ENCODE results near the gene ADGRG3. TPM values are rescaled to one million over a fixed set of nuclear protein-coding genes. Genes with fewer than 3 reads are reported as not detected.

The ADGRG3 gene
- total RNA-seq, 1 experiment from 2014 or later, result not detected

DNA sequence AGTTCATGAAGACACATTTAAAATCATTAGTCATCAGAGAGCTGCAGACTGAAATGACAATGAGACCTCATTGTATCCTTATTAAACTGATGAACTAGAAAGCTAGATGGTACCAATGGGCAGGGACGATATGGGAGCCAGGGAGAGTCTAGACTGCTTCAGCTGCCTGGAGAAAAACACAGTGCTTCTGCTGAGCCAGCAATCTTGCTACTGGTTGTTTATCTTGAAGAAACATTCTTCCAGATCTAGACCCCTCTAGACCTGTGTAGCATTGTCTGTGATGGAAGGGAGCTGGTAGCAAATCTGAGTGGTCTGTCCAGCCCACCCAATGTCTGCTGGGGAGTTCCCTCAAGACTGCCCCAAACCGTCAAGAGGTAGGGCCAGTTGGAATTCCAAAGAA is 24.5 kb downstream of the ADGRG3 start:
- peaks cover 3% of the 10 kb centered on the region; the same call in 1 of the 2 replicates for H3K27me3 ChIP-seq (replicated peaks)
- no peaks in the 10 kb centered on the region for H3K9me3 ChIP-seq (replicated peaks)
- no peak overlapping the region for H3K27ac ChIP-seq
- no peaks in the 10 kb centered on the region for H3K36me3 ChIP-seq
- H3K4me1 ChIP-seq (replicated peaks), result no peaks in the 10 kb centered on the region
- H3K4me3 ChIP-seq, result no peak overlapping the region
- DNase-seq (ENCODE audit: low read depth in 1 of 2, low spot score in 2 of 2), result no peak

- Histone ChIP-seq H3K9me3 (replicated peaks) (no peaks in the 10 kb centered on the region), H3K27me3 (replicated peaks) (peaks cover 3% of the 10 kb centered on the region; the same call in 1 of the 2 replicates), H3K27ac (no peak overlapping the region), H3K36me3 (no peaks in the 10 kb centered on the region), H3K4me3 (no peak overlapping the region), H3K4me1 (replicated peaks) (no peaks in the 10 kb centered on the region)
- DNase-seq (ENCODE audit: low read depth in 1 of 2, low spot score in 2 of 2), result no peak
Measured at GRCh38 chr16:57693550-57693949, 25.4 kb downstream of the ADGRG3 start.

- DNase-seq (ENCODE audit: low read depth in 1 of 2, low spot score in 2 of 2), result no peak
- Histone ChIP-seq H3K4me1 (replicated peaks) (no peaks in the 10 kb centered on the region), H3K27me3 (replicated peaks) (peaks cover 3% of the 10 kb centered on the region; the same call in 1 of the 2 replicates), H3K4me3 (no peak overlapping the region), H3K9me3 (replicated peaks) (no peaks in the 10 kb centered on the region), H3K27ac (no peak overlapping the region), H3K36me3 (no peaks in the 10 kb centered on the region)
Measured at GRCh38 chr16:57694231-57694724, 26.2 kb downstream of the ADGRG3 start.

- Histone ChIP-seq H3K9me3 (replicated peaks) (no peaks in the 10 kb centered on the region), H3K36me3 (no peaks in the 10 kb centered on the region), H3K27ac (no peak within 1 kb of the TSS), H3K27me3 (replicated peaks) (peaks cover 3% of the 10 kb centered on the region; the same call in 1 of the 2 replicates), H3K4me3 (no peak within 1 kb of the TSS), H3K4me1 (replicated peaks) (no peaks in the 10 kb centered on the region)
- no peak for DNase-seq (ENCODE audit: low read depth in 1 of 2, low spot score in 2 of 2)
Measured at GRCh38 chr16:57694725-57695679, 26.9 kb downstream of the ADGRG3 start, which contains the start of gene DRC7. TSS of gene DRC7 (plus strand) at chr16:57694806. CDS start at chr16:57697950, 3,144 bp downstream.

- Histone ChIP-seq H3K9me3 (replicated peaks) (no peaks in the 10 kb centered on the region), H3K27me3 (replicated peaks) (peaks cover 3% of the 10 kb centered on the region; the same call in 1 of the 2 replicates), H3K27ac (no peak overlapping the region), H3K4me3 (no peak overlapping the region), H3K36me3 (no peaks in the 10 kb centered on the region), H3K4me1 (replicated peaks) (no peaks in the 10 kb centered on the region)
- no peak for DNase-seq (ENCODE audit: low read depth in 1 of 2, low spot score in 2 of 2)
Measured at GRCh38 chr16:57695680-57696069, 27.6 kb downstream of the ADGRG3 start.

GRCh38 chr16:57696240-57696639 is 28.1 kb downstream of the ADGRG3 start:
- Histone ChIP-seq H3K36me3 (no peaks in the 10 kb centered on the region), H3K27me3 (replicated peaks) (peaks cover 3% of the 10 kb centered on the region; the same call in 1 of the 2 replicates), H3K9me3 (replicated peaks) (no peaks in the 10 kb centered on the region), H3K27ac (no peak overlapping the region), H3K4me1 (replicated peaks) (no peaks in the 10 kb centered on the region), H3K4me3 (no peak overlapping the region)
- no peak for DNase-seq (ENCODE audit: low read depth in 1 of 2, low spot score in 2 of 2)

DNA sequence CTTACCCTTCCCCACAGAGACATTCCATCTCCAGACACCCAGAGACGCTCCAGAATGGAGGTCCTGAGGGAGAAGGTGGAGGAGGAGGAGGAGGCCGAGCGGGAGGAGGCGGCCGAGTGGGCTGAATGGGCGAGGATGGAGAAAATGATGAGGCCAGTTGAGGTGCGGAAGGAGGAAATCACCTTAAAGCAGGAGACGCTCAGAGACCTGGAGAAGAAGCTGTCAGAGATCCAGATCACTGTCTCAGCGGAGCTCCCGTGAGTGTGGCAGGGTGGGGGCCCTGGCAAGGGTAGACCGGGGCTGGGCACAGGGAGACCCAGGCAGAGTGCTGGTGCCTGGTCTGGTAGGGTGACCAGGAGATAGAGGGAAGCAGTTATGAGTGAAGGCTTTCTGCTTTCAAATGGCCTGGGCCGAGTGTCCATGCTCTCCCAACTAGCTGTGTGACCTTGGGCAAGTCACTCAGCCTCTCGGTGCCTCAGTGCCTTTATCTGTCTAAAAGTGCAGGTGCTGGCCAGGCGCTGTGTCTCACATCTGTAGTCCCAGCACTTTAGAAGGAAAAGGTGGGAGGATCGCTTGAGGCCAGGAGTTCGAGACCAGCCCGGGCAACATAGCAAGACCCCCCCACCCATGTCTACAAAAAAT is 29.9 kb downstream of the ADGRG3 start:
- no peak for DNase-seq (ENCODE audit: low read depth in 1 of 2, low spot score in 2 of 2)
- H3K27ac ChIP-seq, result no peak overlapping the region
- no peaks in the 10 kb centered on the region for H3K36me3 ChIP-seq
- H3K9me3 ChIP-seq (replicated peaks), result no peaks in the 10 kb centered on the region
- no peaks in the 10 kb centered on the region for H3K4me1 ChIP-seq (replicated peaks)
- H3K4me3 ChIP-seq, result no peak overlapping the region
- peaks cover 3% of the 10 kb centered on the region; the same call in 1 of the 2 replicates for H3K27me3 ChIP-seq (replicated peaks)

- no peak for DNase-seq (ENCODE audit: low read depth in 1 of 2, low spot score in 2 of 2)
- Histone ChIP-seq H3K36me3 (no peaks in the 10 kb centered on the region), H3K27ac (no peak overlapping the region), H3K4me3 (no peak overlapping the region), H3K27me3 (replicated peaks) (peaks cover 3% of the 10 kb centered on the region; the same call in 1 of the 2 replicates), H3K9me3 (replicated peaks) (no peaks in the 10 kb centered on the region), H3K4me1 (replicated peaks) (no peaks in the 10 kb centered on the region)
Measured at GRCh38 chr16:57698812-57699405, 30.8 kb downstream of the ADGRG3 start.

DNA sequence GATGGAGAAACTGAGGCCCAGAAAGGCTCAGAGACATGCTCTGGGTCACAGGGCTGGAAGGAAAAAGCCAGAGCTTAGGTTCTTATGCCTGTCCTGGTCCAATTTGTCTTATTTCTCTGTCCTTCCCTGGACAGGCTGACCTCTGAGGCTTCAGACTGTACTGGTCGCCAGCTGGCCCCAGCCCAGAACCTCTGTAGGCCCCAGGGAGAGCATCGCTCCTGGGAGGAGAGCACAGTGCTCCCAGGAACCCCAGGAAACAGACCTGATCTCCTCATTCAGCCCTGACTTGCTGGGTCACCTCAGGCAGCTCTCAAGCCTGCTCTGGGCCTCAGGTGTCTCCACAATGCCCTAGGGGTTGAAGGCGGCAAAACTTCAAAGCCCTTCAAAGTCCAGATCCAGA is 31.4 kb downstream of the ADGRG3 start:
- Histone ChIP-seq H3K4me1 (replicated peaks) (no peaks in the 10 kb centered on the region), H3K36me3 (no peaks in the 10 kb centered on the region), H3K4me3 (no peak overlapping the region), H3K27ac (no peak overlapping the region), H3K9me3 (replicated peaks) (no peaks in the 10 kb centered on the region), H3K27me3 (replicated peaks) (no peaks in the 10 kb centered on the region)
- DNase-seq (ENCODE audit: low read depth in 1 of 2, low spot score in 2 of 2), result no peak

- no peak for DNase-seq (ENCODE audit: low read depth in 1 of 2, low spot score in 2 of 2)
- Histone ChIP-seq H3K9me3 (replicated peaks) (no peaks in the 10 kb centered on the region), H3K27me3 (replicated peaks) (no peaks in the 10 kb centered on the region), H3K36me3 (no peaks in the 10 kb centered on the region), H3K4me1 (replicated peaks) (no peaks in the 10 kb centered on the region), H3K4me3 (no peak overlapping the region), H3K27ac (no peak overlapping the region)
Measured at GRCh38 chr16:57699899-57700298, 31.8 kb downstream of the ADGRG3 start.

DNA sequence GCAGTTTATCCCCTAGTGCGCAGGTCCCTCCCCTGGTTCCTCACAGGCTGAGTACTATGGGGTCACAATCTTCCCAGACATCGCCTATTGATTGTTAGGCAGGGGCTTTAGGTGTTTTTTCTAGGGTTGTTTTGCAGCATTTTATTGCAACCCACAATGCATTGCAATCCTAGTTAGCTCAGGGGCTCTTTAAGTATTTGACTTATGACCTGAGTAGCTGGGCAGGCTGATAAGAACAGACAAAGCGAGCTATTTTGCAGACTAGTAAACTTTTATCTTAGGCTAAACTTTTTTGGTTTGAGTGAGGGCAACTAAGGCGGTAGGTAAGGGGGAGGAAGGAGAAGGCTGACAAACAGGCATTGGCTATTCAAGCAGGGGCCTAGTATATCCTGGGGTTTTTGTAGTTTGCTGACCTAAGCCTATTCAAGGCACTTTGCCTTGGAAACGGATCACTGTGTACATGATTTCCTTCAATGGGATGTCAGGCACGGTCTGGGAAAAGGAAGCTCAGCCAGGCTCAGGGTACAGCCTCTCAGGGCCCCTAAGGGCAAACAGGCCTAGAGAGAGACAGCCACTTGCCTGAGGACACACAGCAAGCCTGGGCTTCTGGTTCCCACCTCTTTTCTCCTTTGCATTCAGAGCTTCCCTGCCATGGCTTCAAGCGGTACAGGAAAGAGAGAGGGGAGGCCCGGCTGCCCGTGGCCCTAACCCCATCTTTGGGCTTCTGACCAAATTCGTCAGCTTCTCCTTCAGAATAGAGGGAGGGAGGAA is 32.9 kb downstream of the ADGRG3 start:
- Histone ChIP-seq H3K4me1 (replicated peaks) (no peaks in the 10 kb centered on the region), H3K4me3 (no peak overlapping the region), H3K27me3 (replicated peaks) (no peaks in the 10 kb centered on the region), H3K36me3 (no peaks in the 10 kb centered on the region), H3K9me3 (replicated peaks) (no peaks in the 10 kb centered on the region), H3K27ac (no peak overlapping the region)
- no peak for DNase-seq (ENCODE audit: low read depth in 1 of 2, low spot score in 2 of 2)

GRCh38 chr16:57701759-57702371 is 33.8 kb downstream of the ADGRG3 start:
- Histone ChIP-seq H3K4me3 (no peak overlapping the region), H3K9me3 (replicated peaks) (no peaks in the 10 kb centered on the region), H3K27me3 (replicated peaks) (no peaks in the 10 kb centered on the region), H3K4me1 (replicated peaks) (no peaks in the 10 kb centered on the region), H3K36me3 (no peaks in the 10 kb centered on the region), H3K27ac (no peak overlapping the region)
- no peak for DNase-seq (ENCODE audit: low read depth in 1 of 2, low spot score in 2 of 2)
